GM19238 (cell line): ENCODE measurements around the gene UNC13C.
"Not testable (repeated sequence)": the region's sequence is repeated elsewhere in the genome, so short reads cannot be mapped to it uniquely, and the experiment has no call there.

Source experiments
- DNase-seq: peaks from one replicate; pipeline ENCODE4 v3.0.0; 2011; ENCODE audit warnings: low spot score; ENCODE audit not compliant: insufficient read length

Gene UNC13C

GRCh38 chr15:54298396-54298795 is 320.2 kb downstream of the UNC13C start:
- DNase-seq = no peak

GRCh38 chr15:54304321-54304720 is 326.1 kb downstream of the UNC13C start:
- DNase-seq = no peak

- no peak for DNase-seq
Observed at GRCh38 chr15:54305138-54305537, 326.9 kb downstream of the UNC13C start.

GRCh38 chr15:54307252-54307902 is 329.1 kb downstream of the UNC13C start:
- DNase-seq = no peak

- no peak for DNase-seq
Observed at GRCh38 chr15:54307926-54308325, 329.7 kb downstream of the UNC13C start.

GRCh38 chr15:54312528-54312927 is 334.3 kb downstream of the UNC13C start:
- no peak for DNase-seq

- no peak for DNase-seq
Observed at GRCh38 chr15:54321426-54321825, 343.2 kb downstream of the UNC13C start.

GRCh38 chr15:54322341-54322740 is 344.1 kb downstream of the UNC13C start:
- DNase-seq = no peak

GRCh38 chr15:54345301-54345700 is 367.1 kb downstream of the UNC13C start:
- no peak for DNase-seq

- DNase-seq = no peak
Observed at GRCh38 chr15:54345827-54346226, 367.6 kb downstream of the UNC13C start.

- no peak for DNase-seq
Observed at GRCh38 chr15:54347082-54347827, 369.0 kb downstream of the UNC13C start.

GRCh38 chr15:54353726-54354125 is 375.5 kb downstream of the UNC13C start:
- DNase-seq = no peak

- no peak for DNase-seq
Observed at GRCh38 chr15:54354341-54354740, 376.1 kb downstream of the UNC13C start.

GRCh38 chr15:54364961-54365360 is 386.7 kb downstream of the UNC13C start:
- DNase-seq = no peak

GRCh38 chr15:54373332-54373731 is 395.1 kb downstream of the UNC13C start:
- no peak for DNase-seq

- no peak for DNase-seq
Observed at GRCh38 chr15:54374184-54374952, 396.1 kb downstream of the UNC13C start.

GRCh38 chr15:54387799-54388198 is 409.6 kb downstream of the UNC13C start:
- DNase-seq = no peak

GRCh38 chr15:54388746-54389145 is 410.5 kb downstream of the UNC13C start:
- no peak for DNase-seq

- no peak for DNase-seq
Observed at GRCh38 chr15:54410481-54410880, 432.2 kb downstream of the UNC13C start.

GRCh38 chr15:54424171-54424570 is 445.9 kb downstream of the UNC13C start:
- no peak for DNase-seq

GRCh38 chr15:54428596-54428995 is 450.4 kb downstream of the UNC13C start:
- DNase-seq = no peak

- DNase-seq = not testable (repeated sequence)
Observed at GRCh38 chr15:54450288-54450687, 472.0 kb downstream of the UNC13C start.
